Activated CD8-positive, alpha-beta memory T cell treated with anti-CD3 and anti-CD28 coated beads for 1 hour (primary cell): Measurements from ENCODE around the gene TMEM132C.

Experiments
- DNase-seq, 2 donors: peaks; one replicate each; pipeline ENCODE4 v3.0.0-alpha.2; 2020; ENCODE audit warnings: low read depth in 1 of 2; ENCODE audit errors: extremely low read depth in 1 of 2

TMEM132C gene

GRCh38 chr12:128745772-128746689, 479.1 kb downstream of the TMEM132C start:
- no peak for DNase-seq

GRCh38 chr12:128747441-128747840, 480.5 kb downstream of the TMEM132C start:
- DNase-seq: no peak

GRCh38 chr12:128752386-128752785, 485.4 kb downstream of the TMEM132C start:
- no peak for DNase-seq

GRCh38 chr12:128753438-128753837, 486.5 kb downstream of the TMEM132C start:
- DNase-seq: no peak

- DNase-seq: no peak
These were observed 487.3 kb downstream of the TMEM132C start for GRCh38 chr12:128754275-128754674.

GRCh38 chr12:128755566-128755965, 488.6 kb downstream of the TMEM132C start:
- no peak for DNase-seq
